GM21723 (cell line): Measurements from ENCODE around the gene RET.

Experiments used
- ATAC-seq: cut with Tn5 transposase; IDR thresholded peaks from one replicate; pipeline ENCODE4 v1.9.1; 2021; ENCODE audit warnings: mild to moderate bottlenecking, moderate library complexity; ENCODE audit not compliant: unreplicated experiment

RET gene

DNA sequence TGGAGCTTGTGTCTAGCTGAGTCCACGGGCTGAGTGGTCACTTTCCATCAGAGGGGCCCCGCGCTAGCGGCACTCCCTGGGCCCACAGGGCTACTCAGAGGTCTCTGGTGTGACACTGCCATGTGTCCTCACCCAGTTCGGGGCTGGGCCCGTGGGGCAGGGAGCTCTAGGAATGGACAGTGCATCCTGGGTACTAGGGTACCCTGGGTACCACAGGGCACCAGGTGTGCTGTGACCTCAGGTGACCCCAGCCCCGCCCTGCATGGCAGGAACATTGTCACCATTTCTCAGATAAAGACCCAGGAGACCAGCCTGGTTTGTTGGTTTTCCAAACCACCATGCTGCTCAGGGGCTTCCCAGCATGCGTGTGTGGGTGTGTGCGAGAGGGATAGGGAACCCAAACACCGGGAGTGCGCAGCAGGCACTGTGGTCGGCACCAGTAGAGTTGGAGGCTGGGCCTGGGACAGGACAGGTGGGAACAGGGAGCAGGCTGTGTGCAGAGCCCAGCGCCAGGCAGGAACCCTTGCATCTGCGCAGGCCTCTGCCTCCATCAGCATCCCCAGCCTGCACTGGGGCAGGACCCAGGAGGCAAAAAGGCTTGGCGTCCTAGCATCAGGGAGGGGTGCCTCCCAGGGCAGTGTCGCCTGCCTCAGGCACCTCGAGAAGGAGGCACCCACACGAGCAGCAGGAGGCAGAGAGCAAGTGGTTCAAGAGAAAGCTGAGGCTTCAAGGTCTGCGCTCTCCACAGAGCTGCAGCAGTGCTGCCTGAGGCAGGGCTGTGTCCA is 42.0 kb downstream of the RET start:
- ATAC-seq: no peak

GRCh38 chr10:43119416-43120115 is 42.7 kb downstream of the RET start:
- no peak for ATAC-seq

DNA sequence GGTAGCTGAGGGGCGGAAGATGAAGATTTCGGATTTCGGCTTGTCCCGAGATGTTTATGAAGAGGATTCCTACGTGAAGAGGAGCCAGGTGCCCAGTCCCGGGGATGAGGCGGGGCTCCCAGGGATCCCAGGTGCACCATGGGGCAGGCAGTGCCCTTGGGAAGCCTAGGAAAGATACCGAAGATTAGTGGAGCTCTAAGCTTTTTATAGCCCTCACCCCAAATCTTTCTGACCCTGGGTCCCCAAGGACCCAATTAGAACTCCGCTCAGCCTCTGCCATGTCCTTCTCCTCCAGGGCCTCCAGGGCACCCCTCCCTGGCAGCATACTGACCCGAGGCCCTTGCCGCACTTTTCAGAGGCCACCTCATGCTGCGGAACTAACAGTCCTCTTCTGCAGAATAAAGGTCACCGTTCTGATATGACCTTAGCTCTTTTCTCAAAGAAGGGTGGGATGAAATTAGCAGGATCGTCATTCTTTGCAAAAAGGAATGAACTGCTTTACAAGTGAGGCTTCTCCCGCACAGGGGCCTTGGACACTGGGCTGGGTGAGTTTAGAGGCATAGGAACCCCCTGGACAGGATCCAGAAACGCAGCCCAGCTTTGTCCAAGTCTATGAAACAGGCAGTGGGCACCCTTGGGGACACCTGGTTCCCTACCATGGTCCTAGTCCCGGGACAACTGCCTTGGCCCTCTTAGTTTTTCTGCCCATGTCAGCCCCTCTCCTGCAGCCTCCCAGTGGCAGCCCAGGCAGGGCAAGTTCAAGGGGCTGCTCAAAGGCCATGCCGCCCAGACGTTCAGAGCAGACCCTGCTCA is 43.5 kb downstream of the RET start:
- ATAC-seq: no peak

DNA sequence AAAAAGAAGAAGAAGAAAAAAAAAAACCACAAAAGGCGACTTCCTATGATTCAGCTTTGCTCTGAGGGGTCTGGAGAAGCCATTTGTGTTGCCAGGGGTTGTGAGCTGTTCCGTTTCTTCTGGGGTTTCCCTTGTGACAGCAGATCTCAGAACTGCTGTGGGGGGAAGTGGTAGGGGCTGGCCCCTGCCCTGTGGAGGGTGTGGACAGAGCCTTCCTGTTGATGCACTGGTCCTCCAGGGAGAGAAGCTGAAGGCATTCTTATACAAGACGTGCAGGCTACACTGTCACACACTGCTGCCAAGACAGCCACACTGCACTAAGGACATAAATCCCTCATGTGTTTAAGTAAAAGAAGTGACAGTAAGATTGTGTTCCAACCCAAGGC is 44.1 kb downstream of the RET start:
- ATAC-seq: peak; percentile 93

DNA sequence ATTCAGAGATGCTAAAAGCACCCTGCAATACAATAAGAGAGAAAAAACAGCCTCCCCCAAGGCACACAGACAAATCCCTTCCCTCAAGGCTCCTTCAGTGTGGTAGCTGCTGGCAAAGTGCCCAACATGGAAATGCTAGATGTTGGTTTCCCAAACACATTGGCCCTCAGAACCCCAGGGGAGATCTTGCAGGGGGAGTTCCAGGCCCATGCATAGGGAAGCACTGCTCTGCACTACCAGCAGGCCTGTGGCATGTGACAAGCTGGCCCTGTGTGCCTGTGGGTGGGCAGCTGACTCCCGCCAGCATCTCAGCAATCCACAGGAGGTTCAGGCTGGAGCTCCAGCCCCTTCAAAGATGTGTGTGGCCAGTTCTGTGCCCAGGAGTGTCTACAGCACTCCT is 44.6 kb downstream of the RET start:
- no peak for ATAC-seq

DNA sequence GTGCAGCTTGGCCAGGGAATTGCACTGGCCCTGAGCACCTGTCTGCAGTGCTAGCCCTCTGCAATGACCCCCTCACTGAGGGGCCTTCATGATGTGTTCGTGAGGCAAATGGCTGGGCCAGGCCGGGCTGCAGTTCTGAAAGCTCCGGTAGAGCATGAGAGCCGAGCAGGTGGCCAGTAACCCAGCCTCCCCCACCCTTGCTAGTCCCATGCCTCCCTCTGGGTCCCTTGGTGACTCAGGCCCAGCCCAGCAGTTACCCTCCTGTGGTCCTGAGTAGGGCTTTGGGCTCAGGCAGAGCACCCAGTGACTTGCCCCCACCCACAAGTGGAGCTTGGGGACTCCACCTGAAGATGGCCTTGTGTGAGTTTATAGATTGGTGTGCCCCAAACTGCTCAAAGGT is 45.2 kb downstream of the RET start:
- no peak for ATAC-seq

DNA sequence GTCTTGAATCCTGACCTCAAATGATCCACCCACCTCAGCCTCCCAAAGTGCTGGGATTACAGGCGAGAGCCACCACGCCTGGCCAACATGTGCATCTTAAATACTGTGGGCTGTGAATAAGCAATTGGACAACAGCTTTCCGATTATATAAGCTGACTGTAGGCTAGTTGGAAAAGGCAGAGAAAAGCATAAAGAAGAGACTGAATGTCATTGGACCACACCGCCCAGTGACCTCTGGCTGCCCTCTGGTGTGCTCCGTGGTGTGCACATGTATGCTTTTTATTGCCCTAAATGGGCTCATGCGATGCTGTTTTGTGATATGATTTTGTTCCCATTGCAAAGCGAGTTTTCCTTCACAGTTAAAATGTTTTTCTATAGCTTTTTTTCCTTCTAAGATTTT is 46.0 kb downstream of the RET start:
- no peak for ATAC-seq

GRCh38 chr10:43123361-43124093 is 46.7 kb downstream of the RET start:
- no peak for ATAC-seq

- ATAC-seq: no peak
These were observed 47.2 kb downstream of the RET start for GRCh38 chr10:43124094-43124521.

DNA sequence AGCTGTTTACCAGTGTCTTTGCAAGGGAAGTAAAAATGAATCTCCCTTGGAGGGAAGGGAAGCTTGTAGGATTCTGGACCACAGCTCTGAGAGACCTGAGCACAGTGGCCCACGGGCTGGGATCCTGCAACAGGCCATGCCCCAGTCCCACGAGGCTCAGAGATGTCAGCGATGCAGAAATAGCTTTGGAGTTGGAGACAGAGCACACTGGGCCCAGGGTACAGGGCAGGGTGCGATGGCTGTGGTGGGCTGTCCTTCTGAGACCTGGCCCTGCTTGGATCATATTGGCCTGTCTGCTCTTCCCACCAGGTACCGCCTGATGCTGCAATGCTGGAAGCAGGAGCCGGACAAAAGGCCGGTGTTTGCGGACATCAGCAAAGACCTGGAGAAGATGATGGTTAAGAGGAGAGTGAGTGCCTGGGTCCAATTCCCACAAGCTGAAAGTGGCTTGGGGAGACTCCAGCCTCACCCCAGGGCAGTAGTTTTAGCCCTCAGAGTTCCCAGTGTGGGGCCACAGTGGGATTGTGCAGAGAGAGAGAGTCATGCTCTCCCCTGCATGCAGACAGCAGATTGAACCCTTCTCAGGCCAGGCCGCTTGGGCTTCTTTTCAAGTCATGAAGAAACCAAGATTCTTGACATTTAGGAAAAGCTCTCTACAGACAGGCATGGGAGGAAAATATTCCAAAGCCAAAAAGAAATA is 47.9 kb downstream of the RET start:
- ATAC-seq: no peak

- no peak for ATAC-seq
These were observed 48.5 kb downstream of the RET start for GRCh38 chr10:43125274-43125845.

GRCh38 chr10:43125881-43126731 is 49.2 kb downstream of the RET start:
- ATAC-seq: no peak

- ATAC-seq: no peak
These were observed 50.0 kb downstream of the RET start for GRCh38 chr10:43126759-43127424.

DNA sequence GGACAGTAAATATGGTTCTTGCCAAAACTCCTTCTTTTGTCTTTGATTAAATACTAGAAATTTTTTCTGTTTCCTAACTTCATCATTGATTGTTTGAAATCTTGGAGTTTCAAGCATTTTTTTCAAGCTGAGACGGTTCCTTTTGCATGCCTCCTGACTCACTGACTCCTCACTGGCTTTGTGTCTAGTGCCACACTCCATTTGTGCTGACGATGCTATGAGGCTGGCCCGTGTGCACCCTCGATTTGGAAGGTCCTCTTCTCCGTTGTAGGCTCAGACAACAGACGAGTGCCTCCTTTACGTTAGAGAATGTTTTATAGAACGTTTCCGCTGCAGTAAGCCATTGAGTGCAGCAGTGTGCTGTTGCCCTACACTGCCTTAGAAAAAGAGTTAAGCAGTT is 50.6 kb downstream of the RET start:
- ATAC-seq: no peak

GRCh38 chr10:43128331-43128730 is 51.5 kb downstream of the RET start:
- ATAC-seq: no peak

GRCh38 chr10:43128958-43129706 is 52.3 kb downstream of the RET start:
- peak; percentile 84 for ATAC-seq

DNA sequence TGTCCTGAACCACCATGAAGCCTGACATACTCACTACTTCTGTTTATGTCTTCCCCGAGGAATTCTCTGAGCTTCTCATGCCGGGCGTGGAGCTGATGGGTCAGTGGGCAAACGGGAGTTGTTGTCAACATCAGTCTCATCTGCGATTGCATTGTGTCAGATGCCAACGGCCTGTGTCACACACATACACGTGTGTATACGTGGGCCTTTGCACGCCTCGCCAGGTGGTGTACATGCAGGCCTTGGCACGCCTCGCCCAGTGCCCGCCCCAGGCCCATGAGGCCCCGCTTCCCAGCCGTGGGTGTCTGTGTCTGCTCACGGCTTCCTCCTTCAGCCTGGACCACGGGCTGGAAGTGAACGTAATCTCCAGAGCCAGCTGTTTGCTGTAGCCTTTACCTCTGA is 53.9 kb downstream of the RET start:
- ATAC-seq: no peak

DNA sequence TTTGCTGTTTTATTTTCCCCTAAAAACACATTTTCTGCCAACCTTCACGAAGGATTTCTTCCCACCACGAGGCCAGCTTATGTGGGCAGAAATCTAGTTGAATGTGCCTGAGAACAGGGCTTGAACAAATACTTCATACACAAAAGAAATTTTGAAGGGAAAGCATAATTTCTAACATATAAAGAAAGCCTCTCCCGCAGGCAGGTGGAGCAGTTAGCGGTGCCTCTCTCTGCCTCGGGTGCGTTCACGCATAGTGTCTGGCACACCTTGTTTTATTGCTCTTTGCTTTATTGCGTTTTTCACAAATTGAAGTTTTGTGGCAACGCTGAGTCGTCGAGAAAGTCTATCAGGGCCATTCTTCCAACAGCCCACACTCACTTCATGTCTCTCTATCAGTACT is 54.4 kb downstream of the RET start:
- no peak for ATAC-seq
